Uterus (tissue), 2 donors: ENCODE data around the gene LILRB5.

Experiments used
- CTCF ChIP-seq, 4 experiments: fragments of 200-600 bp in 2 of 4; fragments of 450-650 bp in 2 of 4; sonication (generic) in 2 of 4; IDR thresholded peaks; one replicate each; pipeline ENCODE4 v1.5.1; 2016 to 2019; ENCODE audit warnings: antibody characterized with exemption in 4 of 4, mild to moderate bottlenecking in 2 of 4, moderate library complexity in 1 of 4
- POLR2A ChIP-seq, 2 donors: fragments of 450-650 bp; IDR thresholded peaks; one replicate each; pipeline ENCODE4 v1.6.1; 2016; ENCODE audit warnings: antibody characterized with exemption in 2 of 2, mild to moderate bottlenecking in 1 of 2, moderate library complexity in 1 of 2

DNA sequence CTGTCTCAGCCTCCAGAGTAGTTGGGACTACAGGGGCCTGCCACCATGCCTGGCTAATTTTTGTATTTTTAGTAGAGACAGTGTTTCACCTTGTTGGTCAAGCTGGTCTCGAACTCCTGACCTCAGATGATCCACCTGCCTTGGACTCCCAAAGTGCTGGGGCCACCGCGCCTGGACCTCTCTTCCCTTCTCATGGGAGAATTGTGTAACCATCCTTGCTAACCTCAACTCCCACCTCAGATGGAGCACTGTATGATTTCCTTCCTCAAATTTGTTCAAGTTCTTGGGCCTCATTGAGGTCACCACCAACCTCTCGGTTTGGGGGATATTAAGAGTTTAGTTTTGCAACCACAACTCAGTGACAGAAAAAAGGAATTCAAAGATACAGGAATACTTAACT is 45.2 kb upstream of the LILRB5 start:
- TF ChIP-seq CTCF (IDR thresholded peaks at IDR 0.05) (no peak), POLR2A (IDR thresholded peaks at IDR 0.05) (no peak)
